Stimulated activated CD8-positive, alpha-beta memory T cell treated with anti-CD3 and anti-CD28 coated beads, Interleukin-7, amount 100 ng/mL, for 48 hours (primary cell): ENCODE measurements around the gene ESPL1.

ENCODE experiments used
- DNase-seq, 2 donors: peaks; one replicate each; pipeline ENCODE4 v3.0.0-alpha.2; 2020; ENCODE audit warnings: low read depth in 1 of 2; ENCODE audit errors: extremely low read depth in 1 of 2

ESPL1 gene

DNA sequence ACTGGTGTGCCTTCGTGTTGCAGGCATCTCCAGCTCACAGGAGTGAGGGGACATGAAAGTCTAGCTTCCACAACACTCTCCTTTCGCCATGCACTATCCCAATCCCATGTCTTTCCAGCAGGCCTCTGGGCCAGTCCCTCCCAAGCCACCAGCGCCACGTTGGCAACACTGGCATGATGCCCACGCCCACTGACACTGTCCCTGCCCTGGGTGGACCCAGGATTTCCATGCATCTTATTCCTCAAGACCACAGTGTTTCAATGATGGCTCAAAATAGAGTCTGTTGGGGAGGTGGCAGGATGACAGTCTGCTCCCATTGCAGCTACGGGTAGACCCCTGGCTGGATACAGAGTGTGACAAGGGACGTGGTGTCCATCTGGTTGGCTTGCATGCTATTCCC is 65.7 kb downstream of the ESPL1 start:
- DNase-seq, result no peak

DNA sequence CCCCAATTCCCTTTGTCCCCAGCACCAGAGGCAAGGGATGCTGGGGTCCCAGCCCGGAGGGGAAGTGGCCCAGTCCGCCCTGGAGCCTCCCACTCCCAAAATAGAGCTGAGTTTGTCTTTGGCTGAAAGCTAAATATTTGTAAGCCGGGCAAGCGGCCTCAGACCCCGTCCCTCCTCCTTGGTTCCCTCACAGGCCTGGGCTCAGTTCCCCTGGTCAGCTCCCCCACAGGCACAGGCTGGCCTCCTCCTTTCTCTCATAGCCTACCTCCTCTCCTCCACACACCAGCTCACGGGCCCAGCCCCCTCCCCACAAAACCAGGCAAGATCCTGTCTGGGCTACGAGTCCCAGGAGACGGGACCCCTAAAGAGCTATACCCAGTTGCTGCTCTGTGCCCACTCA is 66.7 kb downstream of the ESPL1 start:
- no peak for DNase-seq

DNA sequence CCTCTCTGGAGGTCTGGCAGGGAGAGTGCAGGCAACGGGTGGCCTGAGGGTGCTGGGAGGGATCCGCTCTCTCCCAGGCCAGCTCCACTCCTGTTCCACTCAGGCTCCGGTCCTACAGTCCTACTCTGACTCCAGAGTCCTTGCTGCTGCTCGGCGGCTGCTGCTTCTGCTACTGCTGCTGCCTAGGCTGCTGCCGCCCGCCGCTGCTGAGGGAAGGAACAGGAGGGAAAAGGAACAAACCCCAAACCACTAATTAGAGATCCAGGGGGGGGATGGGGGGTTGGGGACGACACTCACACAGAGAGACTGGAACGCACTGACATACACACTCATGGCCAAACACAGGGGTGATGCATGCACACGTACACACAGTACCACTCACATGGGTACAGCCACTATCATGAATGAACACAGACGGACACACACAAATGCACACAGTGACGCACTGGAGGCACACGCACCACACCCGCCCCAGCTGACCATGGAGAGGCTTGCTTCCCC is 68.1 kb downstream of the ESPL1 start, which contains the start of gene SP7:
Gene SP7 (minus strand): TSS at position 174 of the 501 bp plus-strand sequence. CDS start 708 bp downstream, outside the sequence.
- DNase-seq, result no peak

DNA sequence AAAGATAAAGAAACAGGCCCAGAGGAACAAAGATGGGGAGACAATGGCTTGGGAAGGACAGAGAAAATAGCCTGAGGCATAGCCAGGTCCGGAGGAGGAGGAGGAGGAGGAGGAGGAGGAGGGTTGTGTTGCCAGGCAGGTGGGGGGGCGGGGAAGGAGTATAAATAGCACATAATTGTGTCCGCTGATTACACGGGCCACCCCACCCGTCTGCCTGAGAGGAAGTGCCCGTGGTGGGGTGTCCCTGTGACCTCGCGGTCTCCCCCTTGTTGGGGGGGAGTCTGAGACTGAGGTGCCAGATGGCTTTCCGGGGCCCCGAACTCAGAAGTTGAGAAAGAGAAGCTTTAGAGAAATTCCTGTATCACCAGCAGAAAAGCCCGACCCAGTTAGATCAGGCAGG is 69.9 kb downstream of the ESPL1 start:
- no peak for DNase-seq

DNA sequence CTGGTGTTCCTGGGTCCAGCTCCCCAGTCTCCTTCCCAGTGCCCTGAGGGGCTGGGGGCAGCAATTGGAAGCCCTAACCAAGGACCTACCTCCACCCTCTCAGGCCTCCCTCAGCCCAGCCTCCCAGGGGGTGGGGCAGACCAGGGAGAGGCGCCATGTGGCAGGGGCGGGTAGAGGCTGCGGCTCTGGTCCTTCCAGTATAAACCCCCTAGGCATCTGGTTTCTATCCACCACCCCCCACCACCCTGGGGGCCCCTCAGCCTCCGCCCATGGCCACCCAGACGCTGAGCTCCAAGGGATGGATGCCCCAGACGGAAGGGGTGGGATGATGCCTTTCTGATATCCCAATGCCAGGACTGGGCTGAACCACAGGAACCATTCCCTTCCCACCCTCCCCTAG is 70.8 kb downstream of the ESPL1 start:
- DNase-seq, result no peak

DNA sequence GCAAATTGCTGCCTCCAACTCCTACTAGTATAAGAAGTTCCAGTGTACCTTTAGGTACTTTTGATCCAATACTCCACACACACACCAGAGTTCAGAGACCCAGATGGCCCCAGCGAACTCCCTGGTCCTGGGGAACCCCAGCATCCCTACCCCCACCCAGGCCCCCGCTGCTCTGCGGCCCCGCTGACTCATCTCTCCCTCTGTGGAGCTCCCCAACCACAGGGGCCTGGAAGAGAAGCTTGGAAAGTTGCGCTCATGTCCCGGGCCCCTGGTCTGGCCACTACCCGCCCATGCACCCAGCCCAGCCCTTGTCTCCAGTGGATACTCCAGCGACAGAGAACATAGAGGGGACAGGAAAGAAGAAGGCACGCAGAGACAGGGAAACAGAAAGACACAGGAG is 72.3 kb downstream of the ESPL1 start:
- no peak for DNase-seq
